ENCODE data around the gene SDK2. TPM values are rescaled to one million over a fixed set of nuclear protein-coding genes. Genes with fewer than 3 reads are reported as not detected.

SDK2 gene
- total and polyA plus RNA-seq, 9 of the 15 experiments (the other 6 are each of a cell fraction or from before 2014, with no cell fraction given) = 0.04 TPM; not detected in 8

GRCh38 chr17:73324711-73325526 lies 319.3 kb downstream of the SDK2 start (continued):
- TF ChIP-seq RREB1 (CRISPR knock-in tag; IDR thresholded peaks at IDR 0.05) (no peak), ZNF384 (IDR thresholded peaks at IDR 0.05; ENCODE audit: low read depth, low read length) (no peak), ARHGAP35 (IDR thresholded peaks at IDR 0.05; ENCODE audit: partially characterized antibody) (no peak), ASH1L (IDR thresholded peaks at IDR 0.05; ENCODE audit: borderline replicate concordance, low read depth, partially characterized antibody) (no peak), HDAC1 (IDR thresholded peaks at IDR 0.05) (no peak), SMARCC2 (IDR thresholded peaks at IDR 0.05; ENCODE audit: low read depth) (no peak), EWSR1 (IDR thresholded peaks at IDR 0.05; ENCODE audit: borderline replicate concordance, low read depth, partially characterized antibody) (no peak)

Data from K562 (cell line).